ENCODE measurements around the gene SUSD6.
"Not testable (repeated sequence)": the region's sequence is repeated elsewhere in the genome, so short reads cannot be mapped to it uniquely, and the experiment has no call there.

Gene SUSD6

DNA sequence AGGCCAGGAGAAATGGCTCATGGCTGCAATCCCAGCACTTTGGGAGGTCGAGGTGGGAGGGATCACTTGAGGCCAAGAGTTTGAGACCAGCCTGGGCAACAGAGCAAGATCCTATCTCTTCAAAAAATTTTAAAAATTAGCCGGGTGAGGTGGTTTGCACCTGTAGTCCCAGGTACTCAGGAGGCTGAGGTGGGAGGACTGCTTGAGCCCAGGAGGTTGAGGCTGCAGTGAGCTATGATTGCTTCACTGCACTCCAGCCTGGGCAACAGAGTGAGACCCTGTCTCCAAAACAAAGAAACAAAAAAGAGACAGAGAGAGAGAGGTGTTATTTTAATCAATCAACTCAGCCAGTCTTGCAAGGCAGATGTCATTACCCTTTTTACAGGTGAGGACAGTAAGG lies 107.2 kb downstream of the SUSD6 start:
- not testable (repeated sequence) for DNase-seq

DNA sequence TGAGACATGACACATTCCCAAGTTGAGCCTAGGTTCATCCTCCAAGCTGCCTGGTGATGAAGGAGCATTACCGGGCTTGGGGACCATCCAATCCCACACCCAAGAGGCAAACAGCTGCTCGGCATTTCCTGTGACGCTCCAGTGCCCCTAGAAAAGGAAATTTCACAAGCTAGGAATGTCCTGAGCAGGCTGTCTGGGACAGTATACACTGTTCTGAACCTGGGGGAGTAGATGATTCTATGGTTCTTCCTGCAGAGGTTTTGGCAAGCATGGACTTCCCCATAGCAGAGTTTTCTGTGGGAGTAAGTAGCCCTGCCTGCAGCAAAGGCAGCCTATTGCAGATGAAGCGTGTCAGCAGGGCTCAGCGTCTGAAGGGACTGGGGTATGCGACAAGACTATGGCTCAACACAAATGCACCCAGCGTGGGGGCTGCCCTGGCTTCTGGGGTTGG lies 108.1 kb downstream of the SUSD6 start:
- no peak for DNase-seq

DNA sequence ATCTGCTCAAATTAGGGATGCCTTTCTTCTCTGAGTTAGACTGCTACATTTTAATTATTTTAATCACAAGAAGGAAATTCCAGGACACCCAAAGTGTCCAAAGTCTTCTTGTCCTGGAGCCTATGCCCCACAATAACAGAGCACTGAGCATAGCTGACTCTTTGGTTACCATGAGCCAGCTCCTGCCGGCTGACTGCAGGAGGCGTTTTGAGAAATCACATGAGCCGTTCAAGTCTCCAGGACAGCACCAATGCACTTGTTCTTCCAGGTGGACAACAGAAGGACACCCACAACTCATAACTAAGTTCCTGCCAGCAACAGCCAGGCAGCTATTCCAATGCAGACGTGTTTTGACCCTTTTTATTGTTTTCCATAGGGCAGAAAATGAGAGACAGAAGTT lies 109.5 kb downstream of the SUSD6 start:
- DNase-seq, result no peak

DNA sequence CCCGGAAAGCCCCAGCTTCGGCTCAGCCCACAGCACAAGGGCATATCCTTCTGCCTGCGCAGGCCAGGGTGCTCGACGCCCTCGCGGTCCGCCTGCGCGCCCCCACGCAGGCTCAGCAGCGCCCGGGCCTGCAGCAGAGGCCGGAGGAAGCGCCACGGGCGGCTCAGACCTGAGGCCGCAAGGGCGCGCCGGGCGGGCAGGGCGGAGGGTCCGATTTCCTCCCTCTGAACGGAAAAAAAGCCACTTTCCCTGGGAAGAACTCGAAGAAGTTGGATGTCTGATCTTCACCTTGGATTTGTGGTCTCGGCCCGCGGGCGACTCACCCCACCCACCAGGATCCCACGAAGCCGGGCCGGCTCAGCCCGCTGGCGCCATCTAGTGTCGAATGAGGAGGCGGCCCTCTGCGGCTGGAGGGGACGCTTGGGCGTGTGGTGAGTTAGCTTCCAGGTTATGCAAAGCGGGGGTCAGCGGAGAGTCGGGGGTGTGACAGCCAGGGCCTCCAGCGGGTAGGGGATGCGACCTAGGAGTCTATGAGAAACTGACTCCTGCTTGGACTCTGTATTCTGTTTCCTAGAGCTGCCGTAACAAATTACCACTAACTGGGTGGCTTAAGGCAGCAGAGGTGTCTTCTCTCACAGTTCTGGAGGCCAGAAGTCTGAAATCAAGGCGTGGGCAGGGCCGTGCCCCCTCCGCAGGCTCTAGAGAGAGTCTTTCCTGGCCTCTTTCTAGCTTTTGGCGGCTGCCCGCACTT lies 115.5 kb downstream of the SUSD6 start:
- DNase-seq, result peak; percentile 84

DNA sequence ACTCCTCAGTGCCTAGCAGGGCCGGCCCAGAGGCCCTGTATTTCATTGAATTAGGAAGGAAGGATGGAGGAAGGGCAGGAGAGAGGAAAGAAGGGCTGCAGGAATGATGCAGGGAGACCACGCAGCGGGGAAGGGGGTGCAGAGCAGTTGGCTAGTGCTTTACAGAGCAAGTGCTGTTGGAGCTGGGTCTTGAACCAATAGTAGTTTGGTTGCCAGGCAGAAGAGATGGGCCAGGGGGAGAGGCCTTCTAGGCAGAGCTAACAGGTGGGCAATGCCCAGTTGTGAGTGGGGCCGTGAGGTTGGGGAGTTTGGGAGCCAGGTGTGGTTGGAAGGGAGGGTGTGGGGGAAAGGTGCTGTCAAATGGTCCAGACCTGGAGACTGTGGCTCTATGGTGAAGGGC lies 116.5 kb downstream of the SUSD6 start:
- no peak for DNase-seq

DNA sequence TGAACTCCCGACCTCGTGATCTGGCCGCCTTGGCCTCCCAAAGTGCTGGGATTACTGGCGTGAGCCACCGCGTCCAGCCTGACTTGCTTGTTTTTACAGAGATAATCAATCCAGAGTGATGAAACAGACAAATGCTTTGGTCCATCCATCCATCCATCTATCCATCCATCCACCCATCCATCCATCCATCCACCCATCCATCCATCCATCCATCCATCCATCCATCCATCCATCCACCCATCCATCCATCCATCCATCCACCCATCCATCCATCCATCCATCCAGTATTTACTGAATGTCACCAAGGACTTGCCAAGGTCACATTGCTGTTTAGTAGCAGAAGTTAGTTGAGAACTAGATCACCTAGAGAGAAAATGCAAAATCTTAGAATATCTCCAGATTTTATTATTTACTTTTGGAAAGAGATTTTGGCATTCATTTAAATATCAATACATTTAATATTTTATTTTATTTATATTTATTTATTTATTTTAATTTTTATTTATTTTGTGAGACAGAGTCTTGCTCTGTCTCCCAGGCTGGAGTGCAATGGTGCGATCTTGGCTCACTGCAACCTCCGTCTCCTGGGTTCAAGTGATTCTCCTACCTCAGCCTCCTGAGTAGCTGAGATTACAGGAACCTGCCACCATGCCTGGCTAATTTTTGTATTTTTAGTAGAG lies 120.7 kb downstream of the SUSD6 start:
- DNase-seq, result not testable (repeated sequence)

DNA sequence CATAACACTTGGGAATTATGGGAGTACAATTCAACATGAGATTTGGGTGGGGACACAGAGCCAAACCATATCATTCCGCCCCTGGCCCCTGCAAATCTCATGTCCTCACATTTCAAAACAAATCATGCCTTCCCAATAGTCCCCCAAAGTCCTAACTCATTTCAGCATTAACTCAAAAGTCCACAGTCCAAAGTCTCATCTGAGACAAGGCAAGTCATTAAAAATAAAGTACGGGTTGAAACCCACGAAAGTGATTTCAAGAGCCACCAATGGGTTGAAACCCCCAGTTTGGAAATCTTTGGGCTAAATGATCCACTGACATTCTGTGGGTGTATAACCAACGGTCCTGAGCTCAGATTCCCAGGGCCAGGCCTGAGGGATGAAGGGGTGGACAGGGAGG lies 125.0 kb downstream of the SUSD6 start:
- DNase-seq, result not testable (repeated sequence)

DNA sequence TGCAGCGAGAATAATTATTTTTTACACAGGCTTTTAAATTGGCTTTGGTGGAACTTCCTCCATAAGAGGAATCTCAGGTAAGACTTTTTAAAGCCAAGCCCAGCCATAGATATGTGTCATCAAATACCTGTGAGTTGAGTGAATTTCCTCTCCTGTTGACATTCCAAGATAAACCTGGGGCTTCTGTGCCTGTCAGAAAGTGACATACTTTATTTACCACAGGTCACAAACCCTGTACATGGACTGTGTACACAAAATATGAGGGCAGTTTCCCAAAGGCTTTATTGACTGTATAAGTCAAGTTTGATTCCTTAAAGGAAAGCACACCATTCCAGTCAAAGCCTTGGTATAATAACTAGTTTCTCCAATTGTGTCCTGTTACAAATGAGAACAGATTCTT lies 129.7 kb downstream of the SUSD6 start:
- DNase-seq, result no peak

DNA sequence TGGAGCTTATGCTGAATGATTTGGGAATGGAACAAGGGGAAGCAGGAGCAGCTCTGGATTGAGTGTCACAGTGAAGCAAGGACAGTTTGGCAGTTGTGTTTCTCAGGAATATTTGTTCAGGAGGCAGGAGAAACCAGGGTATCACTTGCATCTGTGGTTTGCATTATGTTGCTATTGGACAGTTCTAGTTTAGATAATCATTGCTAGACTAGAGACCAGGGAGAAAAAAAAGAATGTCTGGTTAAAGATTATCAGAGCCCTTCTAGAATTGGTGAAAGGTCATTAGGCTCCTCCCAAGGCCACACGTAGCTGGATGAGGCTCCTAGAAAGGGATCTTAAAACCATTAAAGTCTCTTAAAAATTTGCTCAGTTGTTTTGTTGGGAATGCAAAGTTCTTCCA lies 138.6 kb downstream of the SUSD6 start:
- DNase-seq, result no peak

DNA sequence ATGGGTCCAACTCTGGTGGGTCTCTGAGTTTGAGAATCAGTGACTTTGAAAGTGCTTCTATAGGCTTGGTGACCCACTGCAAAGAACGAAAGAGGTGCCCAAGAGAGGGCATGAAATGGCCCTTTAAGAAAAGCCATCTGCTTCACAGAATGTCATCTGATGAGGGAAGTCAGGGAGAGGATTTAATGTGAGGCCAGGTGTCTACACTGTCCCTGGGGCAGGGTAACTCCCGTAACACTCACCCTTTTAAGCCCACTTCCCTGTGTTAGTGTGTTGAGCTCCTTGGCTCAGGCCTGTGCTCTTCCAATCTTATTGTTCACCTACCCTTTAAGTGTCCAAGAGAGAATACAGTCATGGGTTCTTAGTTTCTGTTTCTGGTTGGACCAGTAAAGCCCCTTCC lies 139.1 kb downstream of the SUSD6 start:
- no peak for DNase-seq

DNA sequence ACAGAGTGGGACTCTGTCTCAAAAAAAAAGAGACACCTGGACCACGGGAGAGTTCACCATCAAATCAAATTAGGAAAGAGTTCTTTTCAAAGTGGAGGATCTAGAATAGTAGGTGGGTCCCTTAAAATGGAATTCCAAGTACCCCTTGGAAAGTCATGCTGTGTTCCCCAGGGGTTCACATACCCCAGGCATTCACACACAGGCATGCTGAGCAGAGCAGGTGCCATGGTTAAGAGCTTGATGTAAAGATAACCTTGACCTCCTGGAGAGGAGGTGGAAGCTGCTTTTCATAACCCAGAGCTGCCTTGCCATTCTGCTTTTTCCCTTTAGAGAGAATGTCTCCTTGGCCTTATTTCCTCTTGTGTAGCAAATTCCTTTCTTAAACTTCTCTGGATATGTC lies 141.4 kb downstream of the SUSD6 start:
- DNase-seq, result no peak

DNA sequence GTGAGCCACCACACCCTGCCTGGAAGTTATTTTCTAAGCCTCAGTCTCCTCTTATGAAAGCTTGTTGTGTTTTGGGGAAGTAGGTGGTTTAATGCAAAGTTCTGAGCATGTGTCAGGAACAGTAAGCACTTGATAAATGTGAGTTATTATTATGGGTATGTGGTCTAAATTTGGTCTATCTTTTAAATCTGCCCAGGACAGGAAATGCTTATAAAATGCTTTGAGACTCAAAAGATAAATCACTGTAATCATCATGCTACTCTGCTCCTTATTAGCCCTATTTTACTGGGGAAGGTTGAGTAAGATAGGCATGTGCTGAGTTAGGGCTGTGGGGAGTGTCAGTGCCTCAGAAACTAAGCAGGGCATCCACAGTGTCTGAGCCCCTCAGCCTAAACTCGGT lies 142.5 kb downstream of the SUSD6 start:
- no peak for DNase-seq

DNA sequence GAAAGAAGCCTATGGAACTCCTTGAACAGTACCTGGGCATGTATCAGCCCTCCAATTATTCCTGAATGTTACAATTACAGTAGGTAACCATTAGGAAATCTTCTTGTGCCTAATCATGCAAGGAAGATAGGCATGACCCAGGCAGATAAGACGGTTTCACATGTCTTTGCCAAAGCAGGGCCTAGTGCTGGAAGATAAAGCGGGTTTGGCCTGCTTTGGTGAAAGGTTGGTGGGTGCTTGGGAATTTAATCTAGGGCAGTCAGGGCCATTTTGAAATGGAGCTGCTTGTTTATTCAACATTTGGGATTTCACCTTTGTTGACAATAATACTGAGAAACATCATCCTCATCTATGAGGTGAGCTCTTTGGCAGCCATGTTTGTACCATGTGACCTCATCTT lies 143.1 kb downstream of the SUSD6 start:
- DNase-seq, result no peak

DNA sequence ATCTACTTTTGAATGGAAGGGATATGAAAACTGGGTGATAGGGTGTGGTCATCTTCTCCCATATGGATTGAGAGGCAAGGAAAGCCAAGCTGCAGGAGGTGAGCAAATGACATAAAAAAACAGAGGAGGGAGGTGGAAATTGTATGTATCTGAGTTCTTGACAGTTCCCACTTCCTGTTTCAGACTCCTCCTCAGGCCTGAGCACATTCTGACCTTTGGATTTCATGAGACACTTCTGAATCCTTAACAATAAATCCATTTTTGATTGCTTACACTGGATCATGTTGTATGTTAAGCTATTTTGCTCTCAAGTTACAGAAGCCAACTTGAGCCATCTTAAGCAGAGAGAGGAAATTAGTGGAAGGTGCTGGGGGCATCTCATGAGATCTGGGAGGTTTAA lies 143.9 kb downstream of the SUSD6 start:
- no peak for DNase-seq

DNA sequence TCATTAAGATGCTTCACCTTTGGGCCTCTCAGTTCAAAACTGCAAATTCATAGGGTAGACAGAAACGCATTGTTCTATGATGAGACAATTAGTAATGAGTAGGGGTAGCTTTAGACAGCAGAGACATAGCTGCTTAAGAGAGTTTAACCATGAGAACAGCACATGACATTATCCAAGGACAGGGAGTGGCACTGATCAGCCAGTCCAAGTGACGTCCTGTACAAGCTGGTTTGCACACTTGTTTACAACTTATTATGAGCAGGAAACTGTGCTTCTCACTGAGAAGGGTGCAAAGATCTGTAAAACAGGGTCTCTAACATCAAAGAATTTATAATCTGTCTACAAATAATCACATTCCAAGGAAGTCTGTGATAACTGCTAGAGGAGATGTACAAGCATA lies 144.4 kb downstream of the SUSD6 start:
- no peak for DNase-seq

DNA sequence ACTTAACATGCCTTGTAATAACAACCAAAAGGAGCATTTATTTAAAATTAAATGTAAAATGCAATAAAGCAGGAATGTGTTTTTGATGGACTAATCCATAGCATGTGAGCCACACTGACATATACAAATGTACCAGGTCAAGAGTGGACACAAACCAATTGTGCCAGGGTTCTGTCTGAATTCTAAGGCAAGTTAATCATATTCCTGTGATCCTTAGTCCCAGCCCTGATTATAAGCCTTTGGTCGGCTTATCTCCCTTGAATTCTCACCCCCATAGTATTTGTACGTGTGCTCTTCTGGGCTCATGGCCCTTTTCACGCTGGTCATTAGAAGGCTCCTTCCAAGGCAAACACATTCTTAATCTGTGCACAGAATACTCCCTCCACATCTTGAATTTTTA lies 144.9 kb downstream of the SUSD6 start:
- DNase-seq, result no peak

DNA sequence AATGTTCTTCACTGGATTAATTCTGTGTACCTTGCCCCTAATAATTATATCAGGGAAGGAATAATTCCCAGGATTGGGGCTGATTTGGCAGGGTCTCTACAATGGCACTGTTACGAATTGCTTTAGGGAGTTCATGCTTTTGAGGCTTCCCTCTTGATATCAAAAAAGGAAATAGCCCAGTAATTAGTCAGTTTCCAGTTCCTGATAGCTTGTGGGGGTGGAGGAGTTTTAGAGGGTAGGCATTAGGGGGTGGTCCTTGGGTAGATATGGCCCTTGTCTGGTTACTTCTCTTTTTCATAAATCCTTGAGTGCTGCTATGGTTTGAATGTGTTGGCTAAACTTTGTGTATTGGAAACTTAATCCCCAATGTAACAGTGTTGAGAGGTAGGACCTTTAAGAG lies 149.4 kb downstream of the SUSD6 start:
- DNase-seq, result no peak

DNA sequence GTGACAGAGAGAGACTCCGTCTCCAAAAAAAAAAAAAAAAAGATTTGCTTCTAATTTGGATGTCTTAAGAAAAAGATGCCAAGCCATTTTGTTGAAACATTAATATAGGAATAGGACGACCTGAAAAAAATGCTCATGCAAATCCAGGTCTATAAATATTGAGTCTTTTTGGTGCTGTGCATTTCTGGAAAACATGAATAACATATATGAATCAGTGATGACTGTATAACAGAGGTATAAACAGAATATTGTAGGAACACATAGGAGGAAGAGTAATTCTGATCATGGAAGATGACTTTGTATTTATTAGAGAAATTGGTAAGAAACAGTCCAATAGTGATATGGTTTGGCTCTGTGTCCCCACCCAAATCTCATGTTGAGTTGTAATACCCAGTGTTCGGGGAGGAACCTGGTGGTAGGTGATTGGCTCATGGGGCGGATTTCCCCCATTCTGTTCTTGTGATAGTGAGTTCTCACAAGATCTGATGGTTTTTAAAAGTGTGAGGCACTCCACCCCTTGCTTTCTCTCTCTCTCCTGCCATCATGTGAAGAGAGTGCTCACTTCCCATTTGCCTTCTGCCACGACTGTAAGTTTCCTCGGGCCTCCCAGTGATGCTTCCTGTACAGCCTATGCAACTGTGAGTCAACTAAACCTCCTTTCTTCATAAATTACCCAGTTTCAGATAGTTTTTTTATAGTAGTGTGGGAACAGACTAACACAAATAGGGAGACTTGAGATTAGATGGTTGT lies 152.5 kb downstream of the SUSD6 start:
- peak; percentile 19 for DNase-seq

Measured in stimulated activated CD4-positive, alpha-beta T cell treated with anti-CD3 and anti-CD28 coated beads, Interleukin-4, amount 100 ng/mL, for 1 hour (primary cell).